WTC11 (cell line): ENCODE data around the gene LCP1. TPM values are rescaled to one million over a fixed set of nuclear protein-coding genes. Genes with fewer than 3 reads are reported as not detected.

Experiments
- ATAC-seq: fragments of 200-7000 bp; cut with Tn5 transposase; 2 replicates; pipeline ENCODE4 v1.10.0; 2021; ENCODE audit warnings: mild to moderate bottlenecking, moderate library complexity
- CTCF ChIA-PET: fragments of 300-600 bp; sonication (Branson Sonifier 250); formaldehyde crosslinking; loops from one replicate; lab custom pipeline; 2021; ENCODE audit warnings: antibody characterized with exemption; lab: Charles Lee
- POLR2A ChIA-PET: fragments of 350-600 bp; sonication (Branson Sonifier 250); formaldehyde crosslinking; loops from one replicate; lab custom pipeline; 2021; ENCODE audit warnings: antibody characterized with exemption; lab: Charles Lee
- DNase-seq: peaks from one replicate; pipeline ENCODE4 v3.0.0; 2021; ENCODE audit warnings: low spot score
- H3K27ac Mint-ChIP-seq: 2 replicates; pipeline ENCODE4 v1.8.0; 2021; ENCODE audit warnings: mixed read lengths
- H3K27me3 Mint-ChIP-seq: 2 replicates; pipeline ENCODE4 v1.8.0; 2021; ENCODE audit warnings: low read depth, mild to moderate bottlenecking, moderate library complexity, mixed read lengths
- H3K36me3 Mint-ChIP-seq: 2 replicates; pipeline ENCODE4 v1.8.0; 2021; ENCODE audit warnings: mixed read lengths
- H3K4me1 Mint-ChIP-seq: 2 replicates; pipeline ENCODE4 v1.8.0; 2022; ENCODE audit warnings: mixed read lengths
- H3K4me3 Mint-ChIP-seq: 2 replicates; pipeline ENCODE4 v1.8.0; 2021; ENCODE audit warnings: mild to moderate bottlenecking, moderate library complexity, mixed read lengths
- H3K9me3 Mint-ChIP-seq: 2 replicates; pipeline ENCODE4 v1.8.0; 2021; ENCODE audit warnings: mixed read lengths
- CREB1 ChIP-seq: sonication (generic); formaldehyde crosslinking; IDR thresholded peaks from 2 replicates; pipeline ENCODE4 v1.8.0; 2023; ENCODE audit warnings: mild to moderate bottlenecking, missing genetic modification reagents
- ESRRA ChIP-seq: sonication (generic); formaldehyde crosslinking; IDR thresholded peaks from 2 replicates; pipeline ENCODE4 v1.8.1; 2022; ENCODE audit warnings: mild to moderate bottlenecking, missing genetic modification reagents, borderline replicate concordance
- FOXJ3 ChIP-seq: sonication (generic); formaldehyde crosslinking; IDR thresholded peaks from 2 replicates; pipeline ENCODE4 v1.9.0; 2021; ENCODE audit warnings: missing genetic modification reagents, mild to moderate bottlenecking, borderline replicate concordance
- IRF2 ChIP-seq: sonication (generic); formaldehyde crosslinking; IDR thresholded peaks from 2 replicates; pipeline ENCODE4 v1.8.0; 2022; ENCODE audit warnings: low read depth, missing genetic modification reagents, borderline replicate concordance
- TP53 ChIP-seq: sonication (generic); formaldehyde crosslinking; IDR thresholded peaks from 2 replicates; pipeline ENCODE4 v1.8.1; 2023; ENCODE audit warnings: mild to moderate bottlenecking, missing genetic modification reagents
- ZBTB21 ChIP-seq: sonication (generic); formaldehyde crosslinking; IDR thresholded peaks from 2 replicates; pipeline ENCODE4 v1.8.1; 2023; ENCODE audit warnings: mild to moderate bottlenecking, missing genetic modification reagents, borderline replicate concordance
- ZNF317 ChIP-seq: sonication (generic); formaldehyde crosslinking; IDR thresholded peaks from 2 replicates; pipeline ENCODE4 v1.8.1; 2023; ENCODE audit warnings: low read depth, mild to moderate bottlenecking, moderate library complexity, missing genetic modification reagents, borderline replicate concordance
- ZNF671 ChIP-seq: fragments of 250-450 bp; sonication (Bioruptor Pico); IDR thresholded peaks from 2 replicates; pipeline ENCODE4 v1.8.0; 2021; ENCODE audit warnings: mild to moderate bottlenecking
- total RNA-seq: library from RNA; stranded (reverse); gene quantifications from 3 replicates; pipeline ENCODE4 v1.2.3, GENCODE V29; 2021
- TF ChIP-seq, protein P1 (sequence below): sonication (generic); formaldehyde crosslinking; IDR thresholded peaks from 2 replicates; pipeline ENCODE4 v1.8.1; 2023; ENCODE audit warnings: mild to moderate bottlenecking, missing genetic modification reagents, moderate library complexity
- TF ChIP-seq, protein P2 (sequence below): sonication (generic); formaldehyde crosslinking; IDR thresholded peaks from 2 replicates; pipeline ENCODE4 v1.8.0; 2022; ENCODE audit warnings: missing genetic modification reagents
- TF ChIP-seq, protein P3 (sequence below): sonication (generic); formaldehyde crosslinking; IDR thresholded peaks from 2 replicates; pipeline ENCODE4 v1.8.0; 2023; ENCODE audit warnings: missing genetic modification reagents, mild to moderate bottlenecking, borderline replicate concordance
- TF ChIP-seq, protein P4 (sequence below): fragments of 250-450 bp; sonication (Bioruptor Pico); IDR thresholded peaks from 2 replicates; pipeline ENCODE4 v1.9.0; 2021; ENCODE audit warnings: mild to moderate bottlenecking
- TF ChIP-seq, protein P5 (sequence below): sonication (generic); formaldehyde crosslinking; IDR thresholded peaks from 2 replicates; pipeline ENCODE4 v1.8.1; 2023; ENCODE audit warnings: mild to moderate bottlenecking, missing genetic modification reagents
- TF ChIP-seq, protein P6 (sequence below): sonication (generic); formaldehyde crosslinking; IDR thresholded peaks from 2 replicates; pipeline ENCODE4 v1.8.0; 2022; ENCODE audit warnings: mild to moderate bottlenecking, missing genetic modification reagents
- TF ChIP-seq, protein P7 (sequence below): fragments of 250-450 bp; sonication (Bioruptor Pico); IDR thresholded peaks from 2 replicates; pipeline ENCODE4 v1.9.0; 2021; ENCODE audit warnings: mild to moderate bottlenecking, borderline replicate concordance

Gene LCP1
- total RNA-seq, 1 experiment from 2014 or later, result 3.2 TPM

DNA sequence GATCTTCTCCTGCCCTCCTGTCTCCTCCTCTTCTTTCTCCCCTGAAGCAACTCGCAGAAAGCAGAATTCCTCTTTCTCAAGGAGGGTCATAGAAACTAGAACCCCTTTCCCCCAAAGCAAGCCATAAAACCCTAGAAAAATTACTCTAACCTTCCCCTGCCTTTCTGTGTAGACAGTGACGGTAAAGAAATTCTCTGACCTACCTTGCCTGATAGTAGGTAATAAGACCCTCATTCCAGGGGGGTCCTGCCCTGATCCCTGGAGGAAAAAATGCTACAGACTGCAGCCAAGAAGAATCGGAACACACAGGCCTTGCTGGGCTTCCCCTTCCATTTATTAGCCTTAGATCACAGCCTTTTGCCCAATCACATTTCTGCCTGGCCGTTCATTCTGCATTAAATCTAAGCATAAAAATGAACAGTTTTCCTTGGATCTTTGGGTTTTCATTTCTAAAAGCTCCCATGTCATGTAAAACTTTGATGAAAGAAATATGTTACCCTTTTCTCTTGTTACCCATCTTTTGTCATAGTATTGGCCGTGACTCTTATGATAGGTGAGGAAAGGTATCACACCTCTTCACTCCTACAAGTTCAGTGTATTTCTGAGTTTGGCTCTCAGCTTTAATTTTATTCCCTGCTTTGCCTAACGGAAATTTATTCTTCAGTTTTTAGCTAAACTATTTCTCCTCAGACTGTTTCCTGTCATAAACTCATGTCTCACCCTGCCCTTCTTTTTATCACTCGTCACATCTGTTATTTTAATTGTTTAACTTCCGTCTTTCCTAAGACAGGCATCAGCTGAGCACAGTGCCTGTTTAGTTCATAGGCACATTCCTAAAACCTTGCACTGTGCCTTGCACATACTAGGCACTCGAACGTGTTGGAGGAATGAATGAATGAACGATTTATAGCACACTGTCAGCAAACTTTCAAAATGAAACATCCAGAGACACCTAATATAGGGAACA, 56.7 kb downstream of the LCP1 start (continued):
- TF ChIP-seq, protein P1, sequence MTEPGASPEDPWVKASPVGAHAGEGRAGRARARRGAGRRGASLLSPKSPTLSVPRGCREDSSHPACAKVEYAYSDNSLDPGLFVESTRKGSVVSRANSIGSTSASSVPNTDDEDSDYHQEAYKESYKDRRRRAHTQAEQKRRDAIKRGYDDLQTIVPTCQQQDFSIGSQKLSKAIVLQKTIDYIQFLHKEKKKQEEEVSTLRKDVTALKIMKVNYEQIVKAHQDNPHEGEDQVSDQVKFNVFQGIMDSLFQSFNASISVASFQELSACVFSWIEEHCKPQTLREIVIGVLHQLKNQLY, result no peak
- no peak for TF ChIP-seq ZNF317 (CRISPR knock-in tag)
- TF ChIP-seq, protein P2, sequence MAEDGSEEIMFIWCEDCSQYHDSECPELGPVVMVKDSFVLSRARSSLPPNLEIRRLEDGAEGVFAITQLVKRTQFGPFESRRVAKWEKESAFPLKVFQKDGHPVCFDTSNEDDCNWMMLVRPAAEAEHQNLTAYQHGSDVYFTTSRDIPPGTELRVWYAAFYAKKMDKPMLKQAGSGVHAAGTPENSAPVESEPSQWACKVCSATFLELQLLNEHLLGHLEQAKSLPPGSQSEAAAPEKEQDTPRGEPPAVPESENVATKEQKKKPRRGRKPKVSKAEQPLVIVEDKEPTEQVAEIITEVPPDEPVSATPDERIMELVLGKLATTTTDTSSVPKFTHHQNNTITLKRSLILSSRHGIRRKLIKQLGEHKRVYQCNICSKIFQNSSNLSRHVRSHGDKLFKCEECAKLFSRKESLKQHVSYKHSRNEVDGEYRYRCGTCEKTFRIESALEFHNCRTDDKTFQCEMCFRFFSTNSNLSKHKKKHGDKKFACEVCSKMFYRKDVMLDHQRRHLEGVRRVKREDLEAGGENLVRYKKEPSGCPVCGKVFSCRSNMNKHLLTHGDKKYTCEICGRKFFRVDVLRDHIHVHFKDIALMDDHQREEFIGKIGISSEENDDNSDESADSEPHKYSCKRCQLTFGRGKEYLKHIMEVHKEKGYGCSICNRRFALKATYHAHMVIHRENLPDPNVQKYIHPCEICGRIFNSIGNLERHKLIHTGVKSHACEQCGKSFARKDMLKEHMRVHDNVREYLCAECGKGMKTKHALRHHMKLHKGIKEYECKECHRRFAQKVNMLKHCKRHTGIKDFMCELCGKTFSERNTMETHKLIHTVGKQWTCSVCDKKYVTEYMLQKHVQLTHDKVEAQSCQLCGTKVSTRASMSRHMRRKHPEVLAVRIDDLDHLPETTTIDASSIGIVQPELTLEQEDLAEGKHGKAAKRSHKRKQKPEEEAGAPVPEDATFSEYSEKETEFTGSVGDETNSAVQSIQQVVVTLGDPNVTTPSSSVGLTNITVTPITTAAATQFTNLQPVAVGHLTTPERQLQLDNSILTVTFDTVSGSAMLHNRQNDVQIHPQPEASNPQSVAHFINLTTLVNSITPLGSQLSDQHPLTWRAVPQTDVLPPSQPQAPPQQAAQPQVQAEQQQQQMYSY (CRISPR knock-in tag), result no peak
- TF ChIP-seq IRF2 (CRISPR knock-in tag), result no peak
- TF ChIP-seq ZBTB21 (CRISPR knock-in tag), result no peak
- TF ChIP-seq, protein P3, sequence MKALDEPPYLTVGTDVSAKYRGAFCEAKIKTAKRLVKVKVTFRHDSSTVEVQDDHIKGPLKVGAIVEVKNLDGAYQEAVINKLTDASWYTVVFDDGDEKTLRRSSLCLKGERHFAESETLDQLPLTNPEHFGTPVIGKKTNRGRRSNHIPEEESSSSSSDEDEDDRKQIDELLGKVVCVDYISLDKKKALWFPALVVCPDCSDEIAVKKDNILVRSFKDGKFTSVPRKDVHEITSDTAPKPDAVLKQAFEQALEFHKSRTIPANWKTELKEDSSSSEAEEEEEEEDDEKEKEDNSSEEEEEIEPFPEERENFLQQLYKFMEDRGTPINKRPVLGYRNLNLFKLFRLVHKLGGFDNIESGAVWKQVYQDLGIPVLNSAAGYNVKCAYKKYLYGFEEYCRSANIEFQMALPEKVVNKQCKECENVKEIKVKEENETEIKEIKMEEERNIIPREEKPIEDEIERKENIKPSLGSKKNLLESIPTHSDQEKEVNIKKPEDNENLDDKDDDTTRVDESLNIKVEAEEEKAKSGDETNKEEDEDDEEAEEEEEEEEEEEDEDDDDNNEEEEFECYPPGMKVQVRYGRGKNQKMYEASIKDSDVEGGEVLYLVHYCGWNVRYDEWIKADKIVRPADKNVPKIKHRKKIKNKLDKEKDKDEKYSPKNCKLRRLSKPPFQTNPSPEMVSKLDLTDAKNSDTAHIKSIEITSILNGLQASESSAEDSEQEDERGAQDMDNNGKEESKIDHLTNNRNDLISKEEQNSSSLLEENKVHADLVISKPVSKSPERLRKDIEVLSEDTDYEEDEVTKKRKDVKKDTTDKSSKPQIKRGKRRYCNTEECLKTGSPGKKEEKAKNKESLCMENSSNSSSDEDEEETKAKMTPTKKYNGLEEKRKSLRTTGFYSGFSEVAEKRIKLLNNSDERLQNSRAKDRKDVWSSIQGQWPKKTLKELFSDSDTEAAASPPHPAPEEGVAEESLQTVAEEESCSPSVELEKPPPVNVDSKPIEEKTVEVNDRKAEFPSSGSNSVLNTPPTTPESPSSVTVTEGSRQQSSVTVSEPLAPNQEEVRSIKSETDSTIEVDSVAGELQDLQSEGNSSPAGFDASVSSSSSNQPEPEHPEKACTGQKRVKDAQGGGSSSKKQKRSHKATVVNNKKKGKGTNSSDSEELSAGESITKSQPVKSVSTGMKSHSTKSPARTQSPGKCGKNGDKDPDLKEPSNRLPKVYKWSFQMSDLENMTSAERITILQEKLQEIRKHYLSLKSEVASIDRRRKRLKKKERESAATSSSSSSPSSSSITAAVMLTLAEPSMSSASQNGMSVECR, result no peak
- no peak for TF ChIP-seq ZNF671 (CRISPR knock-in tag)
- no peak for TF ChIP-seq TP53 (CRISPR knock-in tag)

DNA sequence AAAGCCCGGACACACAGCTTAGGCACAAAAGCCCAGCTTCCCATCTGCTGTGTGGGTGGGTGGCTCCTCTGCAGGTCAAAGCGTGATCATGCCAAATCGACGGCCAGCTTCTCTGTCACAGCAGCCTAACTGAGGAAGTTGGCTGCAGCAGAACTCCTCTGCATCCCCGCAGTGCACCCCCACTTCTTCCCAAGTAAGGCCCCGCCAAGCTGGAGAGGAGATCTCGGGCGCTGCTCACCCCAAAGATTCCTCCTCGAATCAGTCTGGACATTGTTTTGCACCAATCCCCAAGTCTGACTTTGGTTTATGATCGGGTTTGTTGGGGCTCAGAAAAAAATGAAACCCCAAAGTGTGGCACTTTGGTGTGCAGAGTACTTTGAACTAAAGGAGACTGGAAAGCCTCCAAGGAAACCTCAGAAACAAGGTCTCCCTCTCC, 57.4 kb downstream of the LCP1 start:
- Mint-ChIP-seq H3K27me3 (no peaks in the 10 kb centered on the region), H3K4me1 (peaks cover 20% of the 10 kb centered on the region), H3K36me3 (no peaks in the 10 kb centered on the region), H3K9me3 (no peaks in the 10 kb centered on the region), H3K4me3 (no peak overlapping the region), H3K27ac (no peak overlapping the region)
- ATAC-seq (no peak), DNase-seq (no peak)
- ChIA-PET POLR2A (interaction anchor here (0.6 kb wide), 1 partner anchor 808 kb away, joined by 3 read pairs; no protein-coding TSS in a partner anchor), CTCF (no interaction called here)
- TF ChIP-seq, protein P4, sequence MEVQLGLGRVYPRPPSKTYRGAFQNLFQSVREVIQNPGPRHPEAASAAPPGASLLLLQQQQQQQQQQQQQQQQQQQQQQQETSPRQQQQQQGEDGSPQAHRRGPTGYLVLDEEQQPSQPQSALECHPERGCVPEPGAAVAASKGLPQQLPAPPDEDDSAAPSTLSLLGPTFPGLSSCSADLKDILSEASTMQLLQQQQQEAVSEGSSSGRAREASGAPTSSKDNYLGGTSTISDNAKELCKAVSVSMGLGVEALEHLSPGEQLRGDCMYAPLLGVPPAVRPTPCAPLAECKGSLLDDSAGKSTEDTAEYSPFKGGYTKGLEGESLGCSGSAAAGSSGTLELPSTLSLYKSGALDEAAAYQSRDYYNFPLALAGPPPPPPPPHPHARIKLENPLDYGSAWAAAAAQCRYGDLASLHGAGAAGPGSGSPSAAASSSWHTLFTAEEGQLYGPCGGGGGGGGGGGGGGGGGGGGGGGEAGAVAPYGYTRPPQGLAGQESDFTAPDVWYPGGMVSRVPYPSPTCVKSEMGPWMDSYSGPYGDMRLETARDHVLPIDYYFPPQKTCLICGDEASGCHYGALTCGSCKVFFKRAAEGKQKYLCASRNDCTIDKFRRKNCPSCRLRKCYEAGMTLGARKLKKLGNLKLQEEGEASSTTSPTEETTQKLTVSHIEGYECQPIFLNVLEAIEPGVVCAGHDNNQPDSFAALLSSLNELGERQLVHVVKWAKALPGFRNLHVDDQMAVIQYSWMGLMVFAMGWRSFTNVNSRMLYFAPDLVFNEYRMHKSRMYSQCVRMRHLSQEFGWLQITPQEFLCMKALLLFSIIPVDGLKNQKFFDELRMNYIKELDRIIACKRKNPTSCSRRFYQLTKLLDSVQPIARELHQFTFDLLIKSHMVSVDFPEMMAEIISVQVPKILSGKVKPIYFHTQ, result no peak
- TF ChIP-seq, protein P5, sequence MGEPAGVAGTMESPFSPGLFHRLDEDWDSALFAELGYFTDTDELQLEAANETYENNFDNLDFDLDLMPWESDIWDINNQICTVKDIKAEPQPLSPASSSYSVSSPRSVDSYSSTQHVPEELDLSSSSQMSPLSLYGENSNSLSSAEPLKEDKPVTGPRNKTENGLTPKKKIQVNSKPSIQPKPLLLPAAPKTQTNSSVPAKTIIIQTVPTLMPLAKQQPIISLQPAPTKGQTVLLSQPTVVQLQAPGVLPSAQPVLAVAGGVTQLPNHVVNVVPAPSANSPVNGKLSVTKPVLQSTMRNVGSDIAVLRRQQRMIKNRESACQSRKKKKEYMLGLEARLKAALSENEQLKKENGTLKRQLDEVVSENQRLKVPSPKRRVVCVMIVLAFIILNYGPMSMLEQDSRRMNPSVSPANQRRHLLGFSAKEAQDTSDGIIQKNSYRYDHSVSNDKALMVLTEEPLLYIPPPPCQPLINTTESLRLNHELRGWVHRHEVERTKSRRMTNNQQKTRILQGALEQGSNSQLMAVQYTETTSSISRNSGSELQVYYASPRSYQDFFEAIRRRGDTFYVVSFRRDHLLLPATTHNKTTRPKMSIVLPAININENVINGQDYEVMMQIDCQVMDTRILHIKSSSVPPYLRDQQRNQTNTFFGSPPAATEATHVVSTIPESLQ (CRISPR knock-in tag), result no peak
- TF ChIP-seq CREB1 (CRISPR knock-in tag) (no peak), ESRRA (CRISPR knock-in tag) (no peak), FOXJ3 (CRISPR knock-in tag) (no peak), TP53 (CRISPR knock-in tag) (no peak)
- TF ChIP-seq, protein P6, sequence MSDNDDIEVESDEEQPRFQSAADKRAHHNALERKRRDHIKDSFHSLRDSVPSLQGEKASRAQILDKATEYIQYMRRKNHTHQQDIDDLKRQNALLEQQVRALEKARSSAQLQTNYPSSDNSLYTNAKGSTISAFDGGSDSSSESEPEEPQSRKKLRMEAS, result no peak
- TF ChIP-seq, protein P7, sequence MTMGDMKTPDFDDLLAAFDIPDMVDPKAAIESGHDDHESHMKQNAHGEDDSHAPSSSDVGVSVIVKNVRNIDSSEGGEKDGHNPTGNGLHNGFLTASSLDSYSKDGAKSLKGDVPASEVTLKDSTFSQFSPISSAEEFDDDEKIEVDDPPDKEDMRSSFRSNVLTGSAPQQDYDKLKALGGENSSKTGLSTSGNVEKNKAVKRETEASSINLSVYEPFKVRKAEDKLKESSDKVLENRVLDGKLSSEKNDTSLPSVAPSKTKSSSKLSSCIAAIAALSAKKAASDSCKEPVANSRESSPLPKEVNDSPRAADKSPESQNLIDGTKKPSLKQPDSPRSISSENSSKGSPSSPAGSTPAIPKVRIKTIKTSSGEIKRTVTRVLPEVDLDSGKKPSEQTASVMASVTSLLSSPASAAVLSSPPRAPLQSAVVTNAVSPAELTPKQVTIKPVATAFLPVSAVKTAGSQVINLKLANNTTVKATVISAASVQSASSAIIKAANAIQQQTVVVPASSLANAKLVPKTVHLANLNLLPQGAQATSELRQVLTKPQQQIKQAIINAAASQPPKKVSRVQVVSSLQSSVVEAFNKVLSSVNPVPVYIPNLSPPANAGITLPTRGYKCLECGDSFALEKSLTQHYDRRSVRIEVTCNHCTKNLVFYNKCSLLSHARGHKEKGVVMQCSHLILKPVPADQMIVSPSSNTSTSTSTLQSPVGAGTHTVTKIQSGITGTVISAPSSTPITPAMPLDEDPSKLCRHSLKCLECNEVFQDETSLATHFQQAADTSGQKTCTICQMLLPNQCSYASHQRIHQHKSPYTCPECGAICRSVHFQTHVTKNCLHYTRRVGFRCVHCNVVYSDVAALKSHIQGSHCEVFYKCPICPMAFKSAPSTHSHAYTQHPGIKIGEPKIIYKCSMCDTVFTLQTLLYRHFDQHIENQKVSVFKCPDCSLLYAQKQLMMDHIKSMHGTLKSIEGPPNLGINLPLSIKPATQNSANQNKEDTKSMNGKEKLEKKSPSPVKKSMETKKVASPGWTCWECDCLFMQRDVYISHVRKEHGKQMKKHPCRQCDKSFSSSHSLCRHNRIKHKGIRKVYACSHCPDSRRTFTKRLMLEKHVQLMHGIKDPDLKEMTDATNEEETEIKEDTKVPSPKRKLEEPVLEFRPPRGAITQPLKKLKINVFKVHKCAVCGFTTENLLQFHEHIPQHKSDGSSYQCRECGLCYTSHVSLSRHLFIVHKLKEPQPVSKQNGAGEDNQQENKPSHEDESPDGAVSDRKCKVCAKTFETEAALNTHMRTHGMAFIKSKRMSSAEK, result no peak
